HG03521 (cell line): ENCODE results near the gene SHC4.

ENCODE experiments used
- ATAC-seq: cut with Tn5 transposase; IDR thresholded peaks from one replicate; pipeline ENCODE4 v1.9.1; 2021; ENCODE audit warnings: mild to moderate bottlenecking, moderate library complexity; ENCODE audit not compliant: unreplicated experiment

Gene SHC4, protein sequence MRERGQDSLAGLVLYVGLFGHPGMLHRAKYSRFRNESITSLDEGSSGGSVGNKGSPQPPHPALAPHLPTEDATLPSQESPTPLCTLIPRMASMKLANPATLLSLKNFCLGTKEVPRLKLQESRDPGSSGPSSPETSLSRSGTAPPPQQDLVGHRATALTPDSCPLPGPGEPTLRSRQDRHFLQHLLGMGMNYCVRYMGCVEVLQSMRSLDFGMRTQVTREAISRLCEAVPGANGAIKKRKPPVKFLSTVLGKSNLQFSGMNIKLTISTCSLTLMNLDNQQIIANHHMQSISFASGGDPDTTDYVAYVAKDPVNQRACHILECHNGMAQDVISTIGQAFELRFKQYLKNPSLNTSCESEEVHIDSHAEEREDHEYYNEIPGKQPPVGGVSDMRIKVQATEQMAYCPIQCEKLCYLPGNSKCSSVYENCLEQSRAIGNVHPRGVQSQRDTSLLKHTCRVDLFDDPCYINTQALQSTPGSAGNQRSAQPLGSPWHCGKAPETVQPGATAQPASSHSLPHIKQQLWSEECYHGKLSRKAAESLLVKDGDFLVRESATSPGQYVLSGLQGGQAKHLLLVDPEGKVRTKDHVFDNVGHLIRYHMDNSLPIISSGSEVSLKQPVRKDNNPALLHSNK

DNA sequence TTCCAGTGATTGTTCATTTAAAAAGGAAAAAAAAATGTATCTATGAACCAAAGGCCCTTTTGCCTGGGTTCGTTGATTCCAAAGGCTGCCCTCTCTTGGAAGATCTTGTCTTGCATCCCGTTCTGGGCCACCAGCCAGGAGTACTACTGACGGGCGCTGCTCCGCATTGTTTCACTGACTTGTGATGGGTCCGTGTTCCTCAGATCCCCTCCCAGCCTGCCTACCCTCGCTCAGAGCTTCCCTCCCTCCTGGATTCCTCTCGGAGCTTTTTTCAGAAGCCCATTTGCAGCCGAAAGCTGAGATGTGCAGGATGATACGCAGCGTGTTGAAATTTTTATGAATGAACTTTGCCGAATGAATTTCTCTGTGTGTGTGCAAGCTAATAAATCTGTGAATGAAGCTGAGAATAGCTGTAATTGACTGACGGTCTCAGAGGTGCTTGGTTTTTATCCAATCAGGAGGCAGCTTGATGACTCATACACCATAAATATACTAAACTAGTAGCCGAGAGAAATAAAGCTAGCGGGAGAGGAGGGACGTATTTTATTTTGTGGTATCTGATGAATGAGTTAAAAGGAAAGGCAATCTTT lies at the start of gene SHC4:
TSS of gene SHC4 (minus strand) at position 396 of the 590 bp plus-strand sequence. CDS start 904 bp downstream, outside the sequence.
- no peak for ATAC-seq

DNA sequence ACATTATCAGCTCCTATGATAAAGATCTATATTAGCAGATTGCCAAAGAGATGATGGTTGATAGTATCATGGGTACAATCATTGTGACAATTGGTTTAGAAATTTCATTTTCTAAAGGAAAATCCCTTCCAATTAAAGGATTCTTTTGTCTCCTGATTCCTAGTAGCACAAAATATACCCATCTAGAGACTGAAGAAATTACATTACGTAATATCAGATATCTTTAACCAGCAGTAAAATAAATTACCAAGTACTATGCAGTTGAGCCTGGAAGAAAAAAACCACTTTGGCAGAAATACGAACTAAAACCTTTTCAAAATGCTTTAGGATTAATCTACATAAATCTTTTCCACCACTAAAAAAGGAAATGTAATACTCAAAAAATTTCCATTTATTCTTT lies 35.6 kb upstream of the SHC4 start:
- no peak for ATAC-seq

DNA sequence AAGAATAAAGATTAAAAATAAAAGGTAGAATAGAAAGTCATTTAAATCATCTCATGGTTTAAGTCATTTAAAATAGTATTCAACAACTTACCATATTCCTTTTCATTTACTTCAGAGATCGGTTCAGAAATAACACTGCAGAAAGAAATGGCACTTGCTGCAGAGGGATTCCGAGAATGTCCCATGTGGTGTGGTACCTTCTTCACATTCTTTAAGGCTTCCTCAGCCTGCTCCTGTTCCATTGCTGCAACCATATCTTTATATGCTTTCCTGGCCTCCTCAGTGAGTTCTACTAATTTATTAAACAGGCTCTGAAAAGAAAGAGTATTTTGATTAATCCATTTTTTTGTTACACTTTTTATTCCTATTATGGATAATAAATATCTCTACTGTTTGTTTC lies 32.6 kb upstream of the SHC4 start:
- no peak for ATAC-seq

DNA sequence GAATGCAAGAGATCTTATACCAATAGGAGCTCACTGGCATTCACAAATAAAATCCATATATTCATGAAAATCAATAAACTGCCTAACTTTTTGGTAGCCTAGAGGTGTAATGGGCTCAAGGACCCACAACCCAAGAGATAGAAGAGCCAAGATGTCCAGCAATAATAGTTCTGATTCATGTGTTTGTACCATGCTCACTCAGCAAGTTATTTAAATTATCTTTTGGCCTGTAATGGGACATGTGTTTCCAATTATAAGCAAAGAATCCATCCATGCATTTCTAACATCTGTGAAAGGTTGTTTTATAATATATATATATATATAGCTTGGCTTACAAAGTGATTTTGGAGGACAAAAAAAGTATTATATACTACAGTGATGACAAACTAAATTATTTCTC lies 29.7 kb upstream of the SHC4 start:
- no peak for ATAC-seq

DNA sequence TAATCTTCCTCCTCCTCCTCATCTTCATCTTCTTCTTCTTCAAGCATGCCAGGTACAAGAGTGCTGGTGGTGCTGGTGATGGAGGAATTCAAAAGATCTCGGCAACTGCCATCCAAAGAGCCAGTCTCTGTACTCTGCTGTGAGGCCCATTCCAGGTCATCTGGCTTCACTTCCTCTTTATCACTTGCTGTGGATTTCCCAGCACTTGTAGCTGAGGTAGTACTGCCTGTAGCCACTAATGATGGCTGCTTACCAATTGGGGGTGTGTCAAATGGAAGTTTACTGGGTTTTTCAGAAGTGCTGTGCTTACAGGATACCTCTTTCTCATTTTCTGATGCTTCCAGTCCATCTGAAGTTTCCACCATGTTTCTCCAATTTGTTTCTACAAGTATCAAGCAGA lies 28.8 kb upstream of the SHC4 start:
- peak; percentile 93 for ATAC-seq

DNA sequence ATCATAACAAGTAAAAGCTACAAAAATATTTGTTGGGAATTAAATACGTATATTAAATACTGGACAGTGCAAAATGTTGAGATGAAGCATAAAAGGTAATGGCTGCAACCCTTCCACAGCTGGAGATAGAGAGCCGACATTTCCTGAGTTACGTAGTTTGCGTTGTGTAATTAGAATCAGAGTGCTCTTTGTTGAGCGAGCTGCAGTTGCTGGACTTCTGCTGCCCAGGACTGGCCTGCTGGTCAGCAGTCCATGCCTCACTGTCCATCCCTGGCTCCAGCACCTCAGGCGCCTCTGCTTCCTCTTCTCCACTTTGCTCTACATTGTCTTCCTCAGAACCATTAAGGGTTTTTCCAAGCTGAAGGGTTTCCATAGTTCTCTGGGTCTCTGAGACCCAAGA lies 28.4 kb upstream of the SHC4 start:
- no peak for ATAC-seq

DNA sequence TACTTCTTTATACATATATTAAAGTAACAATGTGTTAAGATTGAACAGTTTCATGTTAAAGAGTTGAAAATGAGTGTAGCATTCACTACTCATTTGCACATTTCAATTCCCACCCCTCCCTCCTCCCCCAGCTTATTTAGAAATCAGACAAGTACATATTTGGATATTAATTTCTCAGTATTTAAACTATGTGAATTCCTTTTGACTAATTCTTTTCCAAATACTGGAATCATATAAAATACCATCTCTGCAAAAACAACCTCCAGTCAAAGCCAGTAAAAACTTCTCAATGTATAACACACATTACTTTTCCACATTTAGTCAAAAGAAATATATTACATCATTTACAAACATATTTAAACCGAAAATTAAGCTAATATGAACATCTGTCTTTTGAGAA lies 25.5 kb upstream of the SHC4 start:
- ATAC-seq, result no peak

DNA sequence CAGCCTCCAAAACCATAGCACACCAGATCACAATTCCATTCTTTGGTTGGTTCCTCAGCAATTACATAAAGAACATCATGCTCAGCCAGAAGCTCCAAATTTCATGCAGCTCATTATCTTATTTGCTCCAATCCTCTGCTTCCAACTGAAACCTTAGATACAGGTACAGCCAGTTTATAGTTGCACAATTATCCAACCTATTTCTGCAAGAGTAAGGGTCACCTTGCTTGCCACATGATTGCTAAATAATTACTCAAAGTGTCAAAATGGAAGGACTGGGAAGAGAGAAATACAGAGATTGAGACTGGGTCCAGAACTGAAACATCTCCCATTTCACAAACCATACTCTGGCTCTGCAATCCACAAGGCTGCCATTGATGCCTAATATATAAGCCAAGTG lies 23.4 kb upstream of the SHC4 start:
- no peak for ATAC-seq

DNA sequence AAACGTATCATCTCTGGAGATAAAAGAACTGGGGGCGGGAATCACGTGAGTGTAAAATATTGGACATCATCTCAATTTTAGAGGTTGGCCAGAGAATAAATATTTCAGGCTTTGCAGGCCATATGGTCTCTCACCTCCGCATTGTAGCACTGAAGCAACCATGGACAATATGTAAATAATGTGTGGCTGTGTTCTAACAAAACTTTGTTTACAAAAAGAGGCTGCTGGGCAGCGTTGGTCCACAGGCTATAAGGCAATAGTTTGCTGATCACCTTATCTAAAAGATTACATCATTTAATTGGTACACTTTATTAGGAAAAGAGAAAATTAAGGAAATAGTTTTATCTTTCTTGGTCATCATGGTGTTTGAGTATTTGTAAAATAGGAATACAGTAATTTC lies 22.5 kb upstream of the SHC4 start:
- no peak for ATAC-seq

DNA sequence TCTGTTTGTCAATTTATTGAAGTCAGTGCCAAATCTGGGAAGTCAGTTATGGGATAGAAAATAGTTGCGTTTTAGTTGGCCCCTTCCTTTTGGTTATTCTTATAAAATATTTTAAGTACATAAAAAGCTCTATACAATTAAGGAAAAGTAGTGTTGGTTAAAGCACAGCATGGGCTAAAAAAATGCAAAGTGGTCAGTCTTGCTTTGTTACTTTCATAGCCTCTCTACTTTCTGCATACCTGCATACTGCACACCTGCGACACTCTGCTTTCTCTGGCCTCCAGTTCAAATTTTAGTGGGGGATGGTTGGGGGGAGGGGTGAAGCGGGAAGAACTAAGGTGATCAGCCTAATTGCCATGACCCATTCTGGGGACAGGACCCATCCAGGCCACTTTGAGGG lies 21.8 kb upstream of the SHC4 start:
- ATAC-seq, result no peak

DNA sequence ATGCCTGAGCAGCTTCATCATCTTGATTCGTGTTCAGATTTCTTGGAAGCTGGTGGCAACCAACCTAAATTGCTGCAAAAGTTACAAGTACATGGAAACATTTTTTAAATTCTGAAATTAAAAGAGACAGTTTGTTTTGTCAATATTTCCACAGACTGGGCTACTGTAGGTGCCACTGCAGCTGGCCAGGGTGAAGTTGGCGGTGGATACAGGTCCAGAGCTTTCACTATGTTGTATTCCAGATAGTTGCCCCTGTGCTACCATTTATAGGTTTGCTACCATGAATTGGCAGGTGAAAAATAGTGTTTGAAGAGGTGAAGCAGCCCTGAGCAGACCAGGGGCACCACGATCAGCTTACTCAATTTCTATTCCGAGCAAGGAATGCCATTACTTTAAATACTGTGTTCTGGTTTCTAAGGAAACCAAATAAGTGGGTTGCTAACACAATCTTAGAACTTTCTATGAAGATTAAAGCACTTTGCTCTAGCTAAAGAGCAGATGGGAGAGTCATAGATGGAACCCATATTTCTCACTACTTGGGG lies 21.2 kb upstream of the SHC4 start:
- ATAC-seq, result no peak

DNA sequence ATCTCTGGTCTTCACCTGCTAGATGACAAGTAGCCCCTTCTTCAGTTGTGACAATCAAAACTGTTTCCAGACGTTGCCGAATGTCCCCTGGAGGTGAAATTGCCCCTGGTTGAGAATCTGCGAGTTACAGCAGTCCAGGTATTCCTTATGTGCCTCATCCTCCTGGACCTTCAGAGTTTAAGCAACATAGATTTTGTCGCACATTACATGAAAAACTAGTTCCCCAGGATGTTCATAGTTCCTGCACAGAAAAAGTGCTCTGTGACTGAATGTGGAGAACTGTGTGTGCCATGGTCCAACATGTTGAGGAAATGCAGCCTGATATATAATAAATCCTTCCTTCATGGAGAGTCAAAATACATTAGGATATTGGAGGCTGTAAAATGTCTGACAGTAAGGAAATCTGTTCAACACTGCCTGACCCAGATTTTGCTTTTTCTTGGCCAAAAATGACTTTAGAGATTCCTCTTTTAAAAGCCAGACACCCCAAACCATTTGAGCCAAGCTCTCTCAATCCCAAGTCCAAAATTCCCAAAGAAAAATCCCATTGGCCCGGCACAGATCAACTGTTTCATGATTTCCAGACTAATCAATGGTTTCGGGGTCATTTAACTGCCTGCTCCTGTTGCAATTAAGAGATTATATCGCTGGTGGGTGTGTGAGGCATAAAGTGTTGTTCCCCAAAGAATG lies 20.4 kb upstream of the SHC4 start:
- ATAC-seq, result no peak

DNA sequence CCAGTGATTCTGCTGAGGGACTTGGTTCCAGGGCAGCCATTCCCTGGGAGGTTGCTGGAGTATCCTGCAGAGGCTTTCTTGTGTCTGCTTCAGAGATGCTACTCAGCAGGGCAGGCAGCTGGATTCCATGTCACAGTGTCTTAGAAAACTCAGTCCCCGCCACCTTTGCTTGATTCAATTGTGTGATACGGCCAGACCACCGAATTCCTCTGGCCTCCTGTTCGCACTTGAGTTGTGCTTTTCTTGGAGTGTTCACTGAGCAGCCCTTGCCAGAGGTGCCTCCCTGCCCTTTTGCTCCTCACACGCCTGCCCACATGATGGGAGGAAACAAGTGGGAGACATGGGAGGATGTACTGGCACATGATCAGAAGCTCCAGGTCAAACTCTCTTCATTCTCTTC lies 19.6 kb upstream of the SHC4 start:
- ATAC-seq, result no peak

DNA sequence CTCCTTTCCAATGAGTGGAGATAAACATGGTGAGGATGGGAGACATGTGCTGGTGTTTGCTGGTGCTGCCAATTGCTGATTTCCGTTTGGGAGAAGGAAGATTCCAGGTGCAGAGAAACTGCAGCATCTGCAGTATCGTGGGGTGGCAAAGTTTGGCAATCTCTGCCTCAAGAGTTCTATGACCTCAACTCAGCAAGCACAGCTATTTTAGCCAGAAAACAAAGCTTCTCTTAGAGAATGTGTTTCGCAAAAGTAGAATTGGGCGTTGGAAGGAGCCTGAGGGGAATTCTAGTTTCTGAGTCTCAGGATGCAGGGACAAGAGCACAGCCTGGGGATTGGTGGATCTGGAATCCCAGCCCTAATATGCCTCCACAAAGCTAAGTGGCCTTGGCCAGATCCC lies 18.2 kb upstream of the SHC4 start:
- ATAC-seq, result no peak

DNA sequence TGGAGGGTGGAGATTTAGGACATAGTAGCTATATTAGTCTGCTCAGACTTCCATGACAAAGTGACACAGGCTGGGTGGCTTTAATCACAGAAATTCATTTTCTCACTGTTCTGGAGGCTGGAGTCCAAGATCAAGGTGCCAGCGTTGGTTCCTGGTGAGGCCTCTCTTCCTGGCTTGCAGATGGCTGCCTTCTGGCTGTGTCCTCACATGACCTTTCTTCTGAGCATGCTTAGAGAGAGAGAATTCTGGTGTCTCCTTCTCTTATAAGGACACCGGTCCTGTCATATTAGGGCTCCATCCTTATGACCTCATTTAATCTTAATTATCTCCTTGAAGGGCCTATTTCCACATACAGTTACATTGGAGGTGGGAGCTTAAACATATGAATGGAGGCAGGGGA lies 14.9 kb upstream of the SHC4 start:
- ATAC-seq, result no peak

DNA sequence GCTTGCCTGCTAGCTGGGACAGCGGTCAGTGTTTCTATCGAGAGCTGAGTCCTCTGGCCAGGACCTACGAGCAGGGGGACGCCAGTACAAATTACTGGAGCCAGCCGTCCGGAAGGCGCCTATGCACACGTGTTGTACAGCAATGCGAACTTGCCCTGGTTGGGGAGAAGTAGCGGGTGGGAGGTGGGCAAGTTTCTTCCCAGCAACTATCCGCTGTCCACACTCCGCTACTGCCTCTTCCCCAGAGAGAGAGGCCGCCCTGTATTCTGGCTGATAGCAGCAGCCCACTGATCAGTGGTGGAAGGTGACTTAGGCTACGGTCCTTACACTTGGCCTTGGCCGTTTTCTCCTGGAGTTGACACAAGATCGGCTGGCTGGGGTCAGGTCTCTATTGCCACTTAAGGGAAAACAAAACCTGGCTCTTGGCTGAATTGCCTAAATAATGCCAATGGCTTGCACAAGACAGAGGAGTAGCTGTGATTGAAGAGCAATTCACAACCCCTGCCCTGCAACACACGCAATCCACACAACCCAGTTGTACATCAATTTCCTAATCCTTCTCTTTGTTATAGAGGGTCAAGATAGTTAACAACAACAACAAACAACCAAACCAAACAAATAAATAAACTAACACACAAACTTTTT lies 12.8 kb upstream of the SHC4 start:
- ATAC-seq, result no peak

DNA sequence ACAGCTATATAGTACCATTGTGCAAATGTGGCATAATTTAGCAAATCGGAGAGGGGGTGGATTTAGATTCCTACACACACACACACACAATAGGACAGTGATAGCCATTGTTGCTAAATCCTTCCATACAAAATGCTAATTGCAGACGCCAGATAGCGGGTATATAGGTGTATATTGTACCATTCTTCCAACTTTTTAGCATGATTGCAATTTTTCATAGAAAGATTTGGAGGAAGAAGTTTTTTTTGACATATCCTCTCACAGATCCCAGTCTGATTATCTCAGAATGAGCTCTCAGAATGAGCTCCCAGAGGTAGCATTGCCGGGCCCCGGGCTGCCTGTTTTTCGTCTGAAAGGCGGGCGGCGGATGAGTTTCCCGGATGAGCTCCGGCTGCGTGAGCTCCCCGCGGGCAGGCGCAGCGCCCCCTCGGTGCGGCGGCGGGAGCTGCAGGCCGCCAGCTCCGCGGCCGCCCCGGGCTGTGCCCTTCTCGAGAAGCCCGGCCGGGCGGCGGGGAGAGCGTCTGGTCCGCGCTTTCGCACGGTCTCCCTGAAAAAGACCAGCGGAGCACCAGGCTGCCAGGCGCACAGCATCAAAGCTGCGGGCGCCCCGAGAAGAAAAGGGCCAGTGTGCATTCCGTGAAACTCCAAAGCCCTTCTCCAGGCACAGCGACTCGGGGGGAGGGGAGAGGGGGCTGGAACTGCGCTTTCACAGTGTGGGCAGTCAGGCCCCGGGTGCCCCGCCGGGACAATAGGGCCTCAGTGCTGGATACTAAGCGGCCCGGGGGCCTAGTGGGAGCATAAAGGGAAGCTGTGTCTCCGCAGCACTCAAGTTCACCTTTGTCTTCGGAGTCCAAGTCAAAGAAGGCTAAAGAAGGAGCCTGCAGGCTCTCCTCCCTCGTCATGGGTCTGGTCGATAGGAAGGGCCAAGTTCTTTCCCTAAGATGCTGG lies 12.0 kb upstream of the SHC4 start:
- peak; percentile 97 for ATAC-seq

DNA sequence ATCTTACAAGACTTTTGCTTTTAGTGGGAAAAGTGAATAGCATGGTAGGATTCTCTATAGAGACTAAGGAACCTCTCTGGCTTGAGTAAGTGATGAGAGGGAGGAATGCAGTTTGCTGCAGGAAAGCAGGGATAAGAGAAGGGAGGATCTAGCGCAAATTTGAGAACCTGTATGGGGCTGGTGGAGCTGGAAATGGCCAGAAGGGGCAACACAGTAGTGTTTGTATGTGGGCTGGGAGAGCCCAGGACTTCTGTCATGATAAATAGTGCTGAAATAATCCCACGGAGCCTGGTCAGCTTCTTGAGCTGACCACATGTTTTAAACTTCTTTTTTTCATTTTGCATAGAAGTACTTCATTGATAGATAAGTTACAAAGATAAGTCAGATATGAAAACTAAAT lies 11.2 kb upstream of the SHC4 start:
- ATAC-seq, result no peak

DNA sequence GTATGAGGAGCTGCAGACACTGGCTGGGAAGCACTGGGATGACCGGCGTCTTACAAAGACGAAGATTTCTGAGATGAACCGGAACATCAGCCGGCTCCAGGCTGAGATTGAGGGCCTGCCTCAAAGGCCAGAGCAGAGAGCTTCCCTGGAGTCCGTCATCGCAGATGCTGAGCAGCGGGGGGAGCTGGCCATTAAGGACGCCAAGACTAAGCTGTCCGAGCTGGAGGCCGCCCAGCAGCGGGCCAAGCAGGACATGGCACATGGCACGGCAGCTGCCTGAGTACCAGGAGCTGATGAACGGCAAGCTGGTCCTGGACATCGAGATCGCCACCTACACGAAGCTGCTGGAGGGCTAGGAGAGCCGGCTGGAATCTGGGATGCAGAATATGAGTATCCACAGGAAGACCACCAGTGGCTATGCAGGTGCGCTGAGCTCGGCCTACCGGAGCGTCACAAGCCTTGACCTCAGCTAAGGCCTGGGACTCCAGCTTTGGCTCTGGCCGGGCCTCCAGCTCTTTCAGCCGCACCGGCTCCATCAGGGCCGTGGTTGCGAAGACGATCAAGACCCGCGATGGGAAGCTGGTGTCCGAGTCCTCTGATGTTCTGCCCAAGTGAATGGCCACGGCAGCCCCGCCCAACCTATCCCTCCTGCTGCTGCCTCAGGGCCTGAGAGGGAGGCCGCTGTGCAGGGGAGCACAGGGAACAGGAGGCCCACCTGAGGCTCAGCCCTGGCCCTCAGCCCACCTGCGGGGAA lies 9.2 kb upstream of the SHC4 start:
- ATAC-seq, result no peak
